Activated gamma-delta T cell treated with Interleukin-2 at 50 U/mL for 16 hours (primary cell): ENCODE data around the gene SELL.
A peak's percentile ranks its signal among the peaks of the same experiment; 100 is the strongest.
"Not testable (repeated sequence)": the region's sequence is repeated elsewhere in the genome, so short reads cannot be mapped to it uniquely, and the experiment has no call there.

Experiments used
- DNase-seq: peaks from one replicate; pipeline ENCODE4 v3.0.0-alpha.2; 2020

SELL gene

DNA sequence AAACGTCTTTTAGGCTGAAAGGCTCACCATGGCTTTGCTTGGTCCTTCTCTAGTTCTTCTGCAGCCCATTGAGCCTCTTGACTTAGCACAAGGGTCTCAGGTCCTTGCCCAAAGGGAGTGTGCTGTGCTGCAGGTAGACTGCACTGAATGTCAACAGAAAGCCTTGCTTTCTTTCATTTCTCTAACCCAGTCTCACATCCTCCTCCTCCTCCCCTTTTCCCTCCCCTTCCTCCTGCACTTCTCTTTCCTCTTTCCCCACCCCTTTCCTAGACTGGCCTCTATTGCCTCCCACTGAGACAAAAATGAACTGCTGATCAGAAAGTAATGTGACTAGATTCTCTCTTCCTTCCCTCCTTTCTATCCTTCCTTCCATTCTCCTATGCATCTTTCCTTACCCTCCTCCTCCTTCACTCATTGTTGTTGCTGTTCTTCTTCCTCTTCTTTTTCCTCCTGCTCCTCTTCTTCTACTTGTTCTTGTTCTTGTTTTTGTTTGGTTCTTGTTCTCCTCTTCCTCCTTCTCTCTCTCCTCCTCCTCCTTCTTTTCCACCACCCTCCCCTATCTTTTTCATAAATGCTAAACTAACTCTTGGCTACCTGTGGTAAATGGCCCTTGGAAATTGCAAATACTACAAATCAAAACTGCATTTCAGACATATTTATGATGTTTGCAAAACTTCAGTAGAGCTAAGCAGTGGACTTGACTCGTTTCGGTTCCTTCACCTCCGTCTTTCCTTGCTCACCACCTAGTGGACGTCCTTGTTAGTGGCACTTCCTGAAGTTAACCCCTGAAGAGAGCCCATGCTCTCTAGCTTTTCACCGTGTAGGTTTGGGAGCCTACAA is at the start of gene SELL:
TSS of gene SELL (minus strand) at position 152 of the 840 bp plus-strand sequence. CDS start at position 30, 122 bp downstream.
- DNase-seq = peak; percentile 76

DNA sequence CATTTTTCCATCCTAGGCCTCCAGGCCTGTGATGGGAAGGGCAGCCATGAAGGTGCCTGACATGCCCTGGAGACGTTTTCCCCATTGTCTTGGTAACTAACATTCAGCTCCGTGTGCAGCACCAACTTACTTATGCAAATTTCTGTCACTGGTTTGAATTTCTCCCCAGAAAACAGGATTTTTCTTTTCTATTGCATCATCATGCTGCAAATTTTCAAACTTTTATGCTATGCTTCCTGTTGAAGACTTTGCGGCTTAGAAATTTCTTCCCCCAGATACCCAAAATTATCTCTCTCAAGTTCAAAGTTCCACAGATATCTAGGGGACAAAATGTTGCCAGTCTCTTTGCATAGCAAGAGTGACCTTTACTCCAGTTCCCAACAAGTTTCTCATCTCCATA is 47.6 kb upstream of the SELL start:
- no peak for DNase-seq

DNA sequence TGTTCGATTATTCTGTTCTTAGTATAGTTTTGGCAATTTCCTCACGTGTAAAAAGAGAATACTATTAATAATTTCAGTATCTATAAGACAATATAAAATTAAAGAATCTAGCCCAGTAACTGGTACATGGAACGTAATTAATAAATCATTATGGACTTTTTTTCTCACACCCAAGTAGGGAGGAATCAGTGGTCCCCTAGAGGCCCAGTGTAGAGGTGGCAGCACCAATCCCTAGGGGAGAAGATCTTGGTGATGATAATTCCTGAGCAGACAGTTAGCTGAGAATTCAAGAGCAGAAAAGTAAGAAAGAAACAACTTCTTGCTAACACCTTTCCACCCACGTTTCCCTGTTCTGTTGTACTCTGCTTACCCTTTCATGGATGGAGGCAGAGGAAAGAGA is 42.1 kb upstream of the SELL start:
- DNase-seq = no peak

DNA sequence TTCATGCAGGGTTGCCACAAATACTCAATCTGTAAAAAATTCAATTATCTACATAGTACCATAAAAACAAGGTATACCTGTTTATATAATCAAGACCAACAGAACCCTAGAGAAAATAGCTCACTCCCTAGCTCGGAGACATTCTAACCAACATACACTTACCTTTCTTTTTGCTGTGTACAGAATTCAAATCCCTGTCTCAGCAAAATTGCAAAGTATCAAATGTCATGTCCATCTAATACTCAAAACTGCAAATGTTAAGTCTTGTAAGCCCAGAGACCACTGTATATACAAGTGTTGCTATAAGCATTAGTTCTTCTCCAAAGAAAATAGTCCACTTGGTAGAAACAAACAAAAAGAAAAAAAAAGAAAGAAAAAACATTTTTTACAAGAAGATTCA is 38.6 kb upstream of the SELL start:
- no peak for DNase-seq

DNA sequence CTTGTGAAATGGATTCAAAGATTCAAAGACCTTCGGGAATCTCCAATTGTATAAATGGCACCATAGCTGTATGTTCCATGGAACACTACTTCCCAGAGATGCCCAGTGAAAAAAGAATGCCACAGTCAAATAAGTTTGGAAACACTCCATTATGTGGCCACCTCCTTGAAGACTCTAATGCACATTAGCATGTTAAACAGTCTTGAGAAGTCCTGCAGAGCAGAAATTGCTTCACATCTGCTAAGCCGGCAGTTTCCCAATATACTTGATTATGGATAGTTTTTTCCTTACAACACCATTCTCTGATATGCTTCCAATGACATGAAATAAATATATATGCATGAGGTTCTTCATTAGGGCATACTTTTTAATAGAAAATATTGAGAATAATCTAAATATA is 35.1 kb upstream of the SELL start:
- DNase-seq = no peak

DNA sequence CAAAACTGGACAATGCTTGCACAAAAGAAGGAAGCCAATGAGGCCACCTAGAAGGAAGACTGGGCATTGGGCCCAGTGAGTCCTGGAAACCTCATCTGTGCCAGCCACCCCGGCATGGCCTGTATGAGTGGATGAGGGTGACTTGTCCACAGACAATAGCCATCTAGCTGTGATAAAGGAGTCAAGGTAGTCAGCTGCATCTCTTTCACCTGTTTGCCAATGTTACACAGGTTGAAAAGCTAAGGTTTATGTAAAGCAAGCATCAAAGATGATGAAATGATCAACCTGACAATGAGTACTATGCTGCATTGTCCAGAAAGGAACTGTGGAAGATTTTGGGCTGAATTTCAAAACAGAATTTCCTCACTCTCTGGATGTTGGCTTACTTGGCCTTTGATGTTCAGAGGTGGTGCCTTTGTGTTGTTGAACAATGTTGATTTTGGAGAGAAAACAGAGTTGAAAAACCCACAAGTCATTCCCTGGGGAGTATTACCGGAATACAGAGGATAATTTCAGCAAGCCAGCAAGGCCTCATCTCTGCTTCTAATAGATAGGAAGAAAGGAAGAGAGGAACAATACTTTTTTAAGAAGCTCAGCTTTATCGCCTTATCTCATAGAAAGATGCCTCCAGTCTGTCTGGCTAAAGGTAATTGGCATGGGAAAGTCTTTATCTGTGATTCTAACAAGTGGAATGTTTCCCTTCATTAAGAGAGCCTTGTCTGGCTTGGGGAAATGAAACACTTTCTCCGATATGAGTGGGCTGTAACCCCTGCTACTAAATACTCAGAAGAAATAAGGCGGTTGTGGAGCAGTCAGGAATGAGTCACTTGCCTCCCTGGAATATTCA is 33.8 kb upstream of the SELL start:
- no peak for DNase-seq

DNA sequence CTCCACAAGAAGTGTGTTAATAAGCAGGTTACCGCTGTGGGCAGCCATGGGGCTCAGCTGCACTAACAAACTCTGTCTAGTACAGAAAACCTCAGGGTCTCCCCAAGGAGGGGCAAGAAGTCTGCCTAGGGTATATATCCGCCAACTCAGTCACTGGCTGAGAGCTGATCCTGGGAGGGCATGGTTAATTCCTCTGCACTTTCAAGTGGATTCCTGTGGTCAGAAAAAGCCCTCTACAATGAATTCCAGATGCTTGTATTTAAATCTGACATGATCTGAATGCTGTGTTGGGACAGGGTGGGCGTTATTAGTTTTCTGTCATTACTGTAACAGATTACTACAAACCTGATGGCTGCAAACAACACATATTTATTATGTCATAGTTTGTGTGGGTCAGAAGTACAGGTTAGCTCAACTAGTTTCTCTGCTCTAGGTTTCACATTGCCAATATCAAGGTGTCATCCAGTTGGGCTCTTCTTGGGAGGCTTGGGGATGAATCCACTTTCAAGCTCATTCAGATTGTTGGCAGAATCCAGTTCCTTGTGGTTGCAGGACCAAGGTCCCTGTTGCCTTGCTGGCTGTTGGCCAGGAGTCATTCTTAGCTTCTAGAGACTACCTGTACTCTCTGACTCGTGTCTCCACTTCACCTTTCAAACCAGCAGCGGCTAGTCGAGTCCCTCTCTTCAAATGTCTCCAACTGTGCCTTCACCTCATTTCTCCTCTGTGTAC is 30.4 kb upstream of the SELL start:
- DNase-seq = no peak

DNA sequence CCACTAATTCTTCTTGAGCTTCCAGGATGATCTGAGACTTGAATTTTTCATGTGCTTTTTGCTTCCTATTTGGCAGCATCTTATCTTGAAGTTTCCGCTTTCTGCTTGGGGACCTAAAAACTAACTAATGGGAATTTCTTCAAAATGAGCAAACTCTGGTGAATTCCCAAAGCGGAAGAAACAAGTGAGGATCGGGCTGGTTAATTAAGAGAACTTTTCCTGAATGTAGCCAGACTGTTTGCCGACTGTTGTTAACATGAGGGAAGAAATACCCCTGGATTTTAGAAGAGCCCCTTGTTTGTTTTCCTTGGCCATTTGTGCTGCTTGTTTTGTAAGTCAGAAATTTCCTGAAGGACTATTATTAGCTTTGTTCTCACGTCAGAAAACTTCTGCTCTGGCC is 28.6 kb upstream of the SELL start:
- DNase-seq = no peak

DNA sequence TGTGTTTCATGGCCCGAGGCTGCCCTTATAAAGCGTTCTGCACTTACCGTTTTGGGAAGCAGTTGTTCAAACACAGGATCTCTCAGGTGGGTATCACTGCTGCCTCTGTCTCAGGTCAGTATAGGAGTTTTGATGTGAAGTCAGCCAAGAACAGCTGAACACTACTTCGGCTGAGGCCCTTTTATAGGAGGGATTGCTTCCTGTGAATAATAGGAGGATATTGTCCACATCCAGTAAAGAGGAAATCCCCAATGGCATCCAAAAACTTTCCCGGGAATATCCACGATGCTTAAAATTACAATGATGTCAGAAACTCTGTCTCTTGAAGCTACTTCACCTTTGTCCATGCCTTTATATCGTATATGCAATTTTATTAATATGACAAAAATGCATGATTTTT is 22.5 kb upstream of the SELL start, which contains the start of gene SELE:
TSS of gene SELE (minus strand) at position 156 of the 400 bp plus-strand sequence. CDS start 467 bp downstream, outside the sequence.
- DNase-seq = no peak

DNA sequence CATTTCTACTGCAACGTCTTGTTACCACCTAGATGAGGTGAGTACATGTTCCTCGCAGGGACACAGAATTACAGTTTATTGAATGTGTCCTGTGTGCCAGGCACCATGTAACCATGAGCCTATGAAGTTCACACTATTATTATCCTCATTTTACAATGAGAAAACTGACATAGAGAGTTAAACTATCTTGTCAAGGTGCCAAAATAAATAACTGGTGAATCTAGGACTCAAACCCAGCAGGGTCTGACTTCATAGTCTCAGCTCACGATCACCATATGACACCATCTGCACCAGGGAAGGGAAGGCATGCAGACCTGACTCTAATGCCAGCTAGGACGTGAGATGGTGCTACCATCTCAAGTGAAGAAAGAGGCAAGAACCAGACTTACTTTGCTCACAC is 20.0 kb upstream of the SELL start:
- no peak for DNase-seq

DNA sequence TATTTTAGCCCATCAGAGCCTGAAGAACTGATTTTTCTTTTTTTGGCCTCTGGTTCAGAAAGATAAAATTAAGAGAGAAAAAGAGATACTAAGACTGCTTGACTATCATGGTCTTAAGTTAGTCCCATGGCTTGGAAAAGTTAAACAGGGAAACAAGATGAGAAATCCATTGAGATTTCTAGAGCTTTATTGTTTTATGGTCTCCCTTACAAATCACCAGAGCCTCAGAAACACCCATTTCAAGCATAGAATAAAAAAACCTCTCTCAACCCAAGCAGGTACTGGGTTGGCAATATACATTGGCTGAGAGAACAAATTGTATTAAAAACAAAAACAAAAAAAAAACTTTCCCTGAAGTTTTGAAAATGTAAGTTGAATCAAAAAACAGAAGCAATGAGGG is 18.6 kb upstream of the SELL start:
- DNase-seq = no peak

DNA sequence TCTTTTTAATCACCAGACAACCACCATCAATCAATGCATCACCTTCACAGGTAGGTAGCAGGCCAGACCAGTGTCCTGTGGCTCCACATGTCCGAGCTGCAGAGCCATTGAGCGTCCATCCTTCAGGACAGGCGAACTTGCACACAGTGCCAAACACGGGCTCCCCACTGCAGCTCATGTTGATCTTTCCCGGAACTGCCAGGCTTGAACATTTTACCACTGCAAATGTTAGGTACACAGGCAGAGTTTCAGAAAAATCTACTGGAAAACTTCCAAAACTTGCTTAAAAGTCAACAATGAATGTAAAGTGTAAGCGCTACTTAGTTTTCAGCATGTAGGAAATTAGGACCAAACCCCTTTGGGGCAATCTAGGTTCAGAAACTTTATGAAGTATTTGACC is 15.9 kb upstream of the SELL start:
- no peak for DNase-seq

DNA sequence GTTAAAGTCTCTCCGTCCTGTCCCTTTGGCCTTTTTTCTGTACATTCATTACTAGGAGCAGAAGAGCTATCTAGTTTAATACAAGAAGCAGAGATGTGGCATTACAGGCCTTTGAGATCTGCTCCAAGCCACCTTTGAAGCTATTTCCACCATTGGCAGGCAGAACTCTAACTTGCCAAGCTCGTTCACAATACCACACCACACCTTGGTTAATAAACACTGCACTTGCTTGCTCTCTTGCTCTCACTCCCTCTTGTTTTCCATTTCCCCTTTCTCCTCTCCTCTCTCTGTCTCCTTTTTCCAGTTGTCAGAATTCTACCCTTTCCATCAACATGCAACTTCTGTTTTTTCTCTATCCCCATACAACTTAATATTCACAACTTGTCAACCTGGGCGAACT is 15.4 kb upstream of the SELL start:
- no peak for DNase-seq

DNA sequence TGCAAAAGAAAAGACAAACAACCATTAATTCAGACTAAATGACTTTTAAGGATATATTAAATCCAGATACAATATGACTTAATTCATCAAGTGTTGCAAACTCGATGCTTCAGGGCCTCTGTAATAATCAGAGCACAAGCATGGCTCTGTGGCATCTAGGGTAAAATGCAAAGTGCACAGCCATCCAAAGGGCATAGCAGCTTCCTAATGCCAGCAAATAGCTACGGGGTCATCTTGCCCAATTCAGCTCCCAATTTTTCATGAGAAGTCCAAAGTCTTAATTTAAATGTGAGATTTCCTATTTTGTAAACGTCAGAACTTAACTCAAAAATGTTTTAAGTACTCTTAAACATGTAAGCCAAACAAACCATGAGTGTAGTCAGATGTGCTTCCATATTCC is 14.5 kb upstream of the SELL start:
- DNase-seq = no peak

DNA sequence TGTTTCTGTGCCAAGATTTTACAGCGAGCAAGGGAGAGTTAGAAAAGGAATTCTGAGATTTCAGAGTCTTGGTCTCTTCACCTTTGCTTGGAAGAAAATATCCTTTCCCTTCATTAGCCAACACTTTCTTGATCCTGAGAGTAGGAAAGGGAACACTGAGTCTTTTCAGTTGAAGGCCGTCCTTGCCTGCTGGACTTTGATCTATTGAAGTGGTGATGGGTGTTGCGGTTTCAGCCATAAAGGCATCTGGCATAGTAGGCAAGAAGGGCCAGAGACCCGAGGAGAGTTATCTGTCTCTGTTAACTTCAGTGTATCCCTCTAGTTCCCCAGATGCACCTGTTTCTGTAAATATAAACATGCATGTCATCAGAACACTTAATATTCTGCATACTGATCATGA is 12.7 kb upstream of the SELL start:
- DNase-seq = no peak

DNA sequence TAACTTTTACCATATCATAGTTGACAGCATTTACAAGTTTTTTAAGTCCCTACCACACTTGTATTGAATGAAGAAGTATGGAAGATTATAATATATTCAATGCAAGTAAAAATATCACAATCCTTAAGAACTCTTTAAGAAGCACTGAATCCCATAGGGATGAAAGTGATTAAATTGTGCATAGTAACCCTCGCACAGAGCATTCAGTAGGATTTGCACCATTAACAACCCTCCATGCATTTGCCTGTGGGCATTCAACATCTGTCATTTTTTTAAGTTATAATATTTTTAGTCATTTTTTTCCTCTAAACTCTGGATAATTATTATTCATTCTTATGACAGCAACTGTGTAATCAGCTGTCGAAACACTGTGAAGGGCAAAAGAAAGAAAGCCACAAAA is 12.3 kb upstream of the SELL start:
- DNase-seq = no peak

DNA sequence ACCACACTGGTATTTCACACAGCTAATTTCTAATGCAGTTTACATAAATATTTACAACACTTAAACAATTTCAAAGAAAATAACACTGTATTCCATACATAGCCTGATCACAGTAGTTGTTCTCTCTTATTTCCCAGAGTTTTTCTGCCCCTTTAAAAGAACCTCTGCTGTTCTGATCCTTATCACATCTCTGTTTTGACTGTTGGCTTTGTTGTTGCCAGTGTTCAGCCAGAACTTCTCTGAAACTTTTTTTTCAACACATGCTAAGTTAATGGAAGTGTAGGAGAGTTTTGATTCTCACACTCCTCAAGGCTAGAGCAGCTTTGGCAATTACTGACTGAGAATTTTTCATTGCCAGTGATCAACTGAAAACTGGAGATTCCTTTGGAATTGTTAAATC is 11.4 kb upstream of the SELL start:
- no peak for DNase-seq

DNA sequence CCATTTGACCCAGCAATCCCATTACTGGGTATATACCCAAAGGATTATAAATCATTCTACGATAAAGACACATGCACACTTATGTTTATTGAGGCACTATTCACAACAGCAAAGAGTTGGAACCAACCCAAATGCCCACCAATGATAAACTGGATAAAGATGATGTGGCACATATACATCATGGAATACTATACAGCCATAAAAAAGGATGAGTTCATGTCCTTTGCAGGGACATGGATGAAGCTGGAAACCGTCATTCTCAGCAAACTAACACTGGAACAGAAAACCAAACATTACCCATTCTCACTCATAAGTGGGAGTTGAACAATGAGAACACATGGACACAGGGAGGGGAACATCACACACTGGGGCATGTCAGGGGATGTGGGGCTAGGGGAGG is 3.7 kb upstream of the SELL start:
- not testable (repeated sequence) for DNase-seq

DNA sequence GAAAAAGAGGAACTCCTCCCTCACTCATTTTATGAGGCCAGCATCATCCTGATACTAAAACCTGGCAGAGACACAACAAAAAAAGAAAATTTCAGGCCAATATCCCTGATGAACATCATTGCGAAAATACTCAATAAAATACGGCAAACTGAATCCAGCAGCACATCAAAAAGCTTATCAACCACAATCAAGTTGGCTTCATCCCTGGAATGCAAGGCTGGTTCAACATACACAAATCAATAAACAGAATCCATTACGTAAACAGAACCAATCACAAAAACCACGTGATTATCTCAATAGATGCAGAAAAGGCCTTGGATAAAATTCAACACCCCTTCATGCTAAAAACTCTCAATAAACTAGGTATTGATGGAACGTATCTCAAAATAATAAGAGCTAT is 1.7 kb upstream of the SELL start:
- not testable (repeated sequence) for DNase-seq

DNA sequence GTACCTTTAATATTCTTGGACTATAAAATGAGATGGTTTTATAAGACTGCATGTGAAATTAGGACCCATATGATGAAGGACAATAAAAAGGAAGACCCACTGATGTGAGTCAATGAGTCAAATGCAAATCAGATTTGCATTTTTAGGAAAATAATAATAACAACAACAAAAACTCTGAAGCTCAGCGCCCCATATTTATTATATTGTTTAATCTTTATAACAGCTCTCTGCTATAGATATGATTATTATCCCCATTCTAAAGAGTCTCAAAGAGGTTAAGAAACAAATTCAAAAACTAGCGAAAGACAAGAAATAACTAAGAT is 850 bp upstream of the SELL start:
- no peak for DNase-seq

DNA sequence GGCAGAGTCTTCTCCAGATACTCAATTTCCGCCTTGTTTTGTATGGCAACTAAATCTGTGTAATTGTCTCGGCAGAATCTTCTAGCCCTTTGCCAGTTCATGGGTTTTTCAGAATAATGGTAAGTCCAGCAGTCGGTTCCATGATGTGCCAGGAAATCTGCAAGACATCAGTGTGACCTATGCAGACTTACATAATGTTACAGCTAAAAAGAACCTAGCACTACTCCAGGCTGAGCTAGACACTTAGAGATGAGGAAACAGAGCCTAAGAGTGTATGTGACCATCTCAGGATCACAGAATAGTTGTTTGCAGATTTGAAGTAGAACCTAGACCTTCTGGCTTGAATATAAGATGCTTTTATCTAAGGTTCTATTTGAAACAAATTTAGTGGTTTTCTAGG is 2.8 kb downstream of the SELL start:
- no peak for DNase-seq

DNA sequence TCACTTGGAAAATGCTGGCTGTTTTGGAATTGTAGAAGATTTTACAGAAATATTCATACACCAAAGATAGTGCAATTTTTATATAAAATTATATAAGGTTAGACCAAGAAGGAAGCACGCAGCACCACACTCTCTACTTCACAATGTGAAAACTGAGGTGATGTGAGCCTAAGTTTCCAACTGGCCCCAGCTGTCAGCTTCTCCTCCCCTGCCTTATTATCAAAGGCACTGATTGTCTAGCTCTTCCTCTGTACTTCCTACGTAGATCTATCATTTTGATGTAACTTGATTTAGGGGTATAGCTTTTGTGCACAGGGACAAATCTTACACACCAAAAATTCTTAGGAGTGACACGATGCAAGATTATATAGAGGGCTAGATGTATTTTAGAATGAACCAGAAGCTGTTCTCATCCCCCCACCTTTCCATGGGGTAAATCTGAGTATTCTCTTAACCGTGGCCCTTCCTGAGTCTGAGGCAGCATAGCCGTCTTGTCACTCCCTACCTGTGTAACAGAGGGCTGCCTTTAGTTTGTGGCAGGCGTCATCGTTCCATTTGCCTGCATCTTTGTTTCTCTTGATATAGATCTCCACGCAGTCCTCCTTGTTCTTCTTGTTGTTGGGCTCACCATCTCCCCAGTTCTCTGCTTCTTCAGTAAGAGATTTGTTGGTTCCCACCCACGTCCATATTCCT is 3.4 kb downstream of the SELL start:
- peak; percentile 6 for DNase-seq

DNA sequence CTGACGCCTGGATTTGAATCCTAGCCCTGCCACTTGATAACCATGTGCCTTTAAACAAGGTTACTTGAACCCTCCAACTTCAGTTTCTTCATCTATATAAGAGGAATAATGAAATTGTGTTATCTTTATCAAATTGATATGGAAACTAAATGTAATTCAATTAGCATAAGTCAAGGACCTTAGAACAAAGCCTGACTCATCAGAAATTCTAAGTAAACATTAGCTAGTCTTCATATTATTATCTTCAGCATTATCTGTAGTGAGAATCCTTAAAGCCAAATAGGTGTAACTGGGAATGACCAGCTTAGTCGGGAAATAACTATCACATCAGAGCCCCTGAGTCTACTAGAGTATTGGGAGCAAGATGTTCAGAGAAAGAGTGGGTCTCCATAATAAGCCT is 6.6 kb downstream of the SELL start:
- no peak for DNase-seq
